Endothelial cell of umbilical vein (primary cell): ENCODE measurements around the gene PRR5. TPM values are rescaled to one million over a fixed set of nuclear protein-coding genes. Genes with fewer than 3 reads are reported as not detected.

ENCODE experiments used
- BruUV-seq: library from RNA; stranded (reverse); fragments of 400-500 nt; replicated peaks from 2 replicates; lab custom pipeline; 2021; lab: Mats Ljungman, UMichigan
- CTCF ChIA-PET: fragments of 300-600, 350-600 bp; sonication (Branson Sonifier 250); formaldehyde crosslinking; loops from one replicate; lab custom pipeline; 2021; ENCODE audit warnings: antibody characterized with exemption, inconsistent platforms; lab: Charles Lee
- POLR2A ChIA-PET: fragments of 300-600, 350-600 bp; sonication (Branson Sonifier 250); formaldehyde crosslinking; loops from one replicate; lab custom pipeline; 2021; ENCODE audit warnings: antibody characterized with exemption, inconsistent platforms; lab: Charles Lee
- DNase-seq: peaks from one replicate; pipeline ENCODE4 v3.0.0-alpha.2; 2011; ENCODE audit warnings: low read depth, low spot score
- FAIRE-seq: peaks from 2 replicates; lab custom pipeline; 2011; peaks lifted over from hg19 to GRCh38; lab: Jason Lieb, UNC
- H2AFZ ChIP-seq: 2 replicates; pipeline ENCODE4 v1.6.0; 2012; ENCODE audit warnings: low read depth, low read length, control low read depth, inconsistent platforms
- H3K27ac ChIP-seq: 2 replicates; pipeline ENCODE4 v1.5.1; 2011; ENCODE audit warnings: low read depth, mild to moderate bottlenecking, control low read depth, low read length, moderate library complexity; ENCODE audit not compliant: insufficient read depth
- H3K27me3 ChIP-seq, 2 experiments: 2 replicates each; pipeline versions ENCODE4 v1.6.0 to v1.6.1; 2011; ENCODE audit warnings: low read length in 2 of 2, mixed read lengths in 1 of 2; ENCODE audit not compliant: control insufficient read depth in 2 of 2, insufficient read depth in 2 of 2
- H3K36me3 ChIP-seq, 2 experiments: 2 replicates in 1 of 2; 3 replicates in 1 of 2; pipeline ENCODE4 v1.5.1; 2011; ENCODE audit warnings: low read length in 2 of 2, mild to moderate bottlenecking in 1 of 2, moderate library complexity in 1 of 2; ENCODE audit not compliant: control insufficient read depth in 2 of 2, insufficient read depth in 2 of 2; ENCODE audit errors: extremely low read depth in 1 of 2
- H3K4me1 ChIP-seq: 3 replicates; pipeline ENCODE4 v1.5.1; 2011; ENCODE audit warnings: mild to moderate bottlenecking, low read length; ENCODE audit not compliant: control insufficient read depth, insufficient read depth; ENCODE audit errors: extremely low read depth
- H3K4me2 ChIP-seq: 2 replicates; pipeline ENCODE4 v1.6.1; 2011; ENCODE audit warnings: low read length, control low read depth, mixed read lengths; ENCODE audit not compliant: insufficient read depth
- H3K4me3 ChIP-seq, 3 experiments: fragments of 200-600 bp in 1 of 3; sonication (generic), shearing (Covaris generic) in 1 of 3; replicated peaks in 1 of 3; 2 replicates each; pipeline ENCODE4 v1.5.1; 2011 to 2016; ENCODE audit warnings: control low read depth in 3 of 3, low read length in 3 of 3, mild to moderate bottlenecking in 2 of 3, inconsistent platforms in 1 of 3, low read depth in 1 of 3, moderate library complexity in 1 of 3; ENCODE audit not compliant: insufficient read depth in 1 of 3
- H3K79me2 ChIP-seq: 2 replicates; pipeline ENCODE4 v1.6.0; 2012; ENCODE audit warnings: low read length, inconsistent platforms; ENCODE audit not compliant: control insufficient read depth, insufficient read depth
- H3K9ac ChIP-seq: replicated peaks from 2 replicates; pipeline ENCODE3; 2011; ENCODE audit warnings: low read length, control low read depth; ENCODE audit not compliant: insufficient read depth; ENCODE audit errors: extremely low read depth
- H3K9me1 ChIP-seq: replicated peaks from 3 replicates; pipeline ENCODE4 v1.6.0; 2011; ENCODE audit warnings: mild to moderate bottlenecking, low read length; ENCODE audit not compliant: control insufficient read depth, insufficient read depth; ENCODE audit errors: extremely low read depth
- H3K9me3 ChIP-seq: replicated peaks from 2 replicates; pipeline ENCODE4 v1.5.1; 2012; ENCODE audit warnings: low read length, inconsistent platforms; ENCODE audit not compliant: control insufficient read depth, insufficient read depth
- H4K20me1 ChIP-seq: replicated peaks from 2 replicates; pipeline ENCODE3; 2011; ENCODE audit warnings: mild to moderate bottlenecking, low read length; ENCODE audit not compliant: control insufficient read depth, insufficient read depth; ENCODE audit errors: extremely low read depth
- EZH2 ChIP-seq: IDR thresholded peaks from 2 replicates; pipeline ENCODE4 v1.6.1; 2012; ENCODE audit warnings: borderline replicate concordance, low read depth, mild to moderate bottlenecking, moderate library complexity, low read length, inconsistent platforms; ENCODE audit not compliant: severe bottlenecking
- FOS ChIP-seq: IDR thresholded peaks from 2 replicates; pipeline ENCODE4 v1.6.1; 2011; ENCODE audit warnings: mild to moderate bottlenecking, low read length, moderate library complexity, borderline replicate concordance; ENCODE audit not compliant: insufficient read depth
- GATA2 ChIP-seq: IDR thresholded peaks from 2 replicates; pipeline ENCODE4 v1.7.0; 2011; ENCODE audit warnings: low read depth, mild to moderate bottlenecking, moderate library complexity, mixed read lengths, low read length; ENCODE audit not compliant: insufficient read length, insufficient read depth
- JUN ChIP-seq: IDR thresholded peaks from 2 replicates; pipeline ENCODE4 v1.6.1; 2011; ENCODE audit warnings: borderline replicate concordance, low read depth; ENCODE audit not compliant: insufficient read length, insufficient read depth
- MYC ChIP-seq: IDR thresholded peaks from one replicate; pipeline ENCODE4 v1.6.1; 2011; ENCODE audit warnings: mild to moderate bottlenecking, low read depth, low read length
- POLR2A ChIP-seq: IDR thresholded peaks from 2 replicates; pipeline ENCODE4 v1.6.1; 2012; ENCODE audit warnings: low read depth, mild to moderate bottlenecking, control low read depth, low read length
- POLR2AphosphoS5 ChIP-seq: IDR thresholded peaks from 2 replicates; pipeline ENCODE4 v1.6.1; 2012; ENCODE audit warnings: low read depth, mild to moderate bottlenecking, control low read depth, low read length, moderate library complexity; ENCODE audit not compliant: insufficient read depth
- dilution Hi-C: fragments of 300-500 bp; cut with MboI; formaldehyde crosslinking; loops from one replicate; pipeline ENCODE4 v1.15.0; 2019; ENCODE audit warnings: low sequenced_read_pairs; ENCODE audit not compliant: extremely low pct_ligation_motif_present
- intact Hi-C: fragments of 100-400 bp; cut with micrococcal nuclease; formaldehyde crosslinking; loops from one replicate; pipeline ENCODE4 v1.10.0; 2022
- polyA plus RNA-seq, 4 experiments: library from polyadenylated mRNA; depleted of rRNA in 3 of 4; stranded (reverse) in 3 of 4; unstranded in 1 of 4; fragments of >200 nt; gene quantifications; 2 replicates each; pipeline versions ENCODE4 v1.2.1 to v1.2.3, GENCODE V29; 2011 to 2012; ENCODE audit warnings: missing spikeins in 1 of 4
- total RNA-seq: library from RNA; stranded (reverse); gene quantifications from 2 replicates; pipeline ENCODE4 v1.2.3, GENCODE V29; 2021
- TF ChIP-seq, protein P1 (sequence below), 2 donors: IDR thresholded peaks; 1 replicate in 1 of 2; 2 replicates in 1 of 2; pipeline ENCODE4 v1.5.1; 2011; ENCODE audit warnings: low read length in 2 of 2, mild to moderate bottlenecking in 2 of 2, moderate library complexity in 2 of 2, control low read depth in 1 of 2, inconsistent platforms in 1 of 2, low read depth in 1 of 2; ENCODE audit not compliant: insufficient read depth in 1 of 2; ENCODE audit errors: extremely low read depth in 1 of 2
- TF ChIP-seq, protein P2 (sequence below): IDR thresholded peaks from 2 replicates; pipeline ENCODE4 v1.6.1; 2011; ENCODE audit not compliant: insufficient read depth, insufficient read length

PRR5 gene
- total and polyA plus RNA-seq, 2 donors (not counting 3 experiments of a cell fraction or from before 2014, with no cell fraction given) = 4.3 to 9.0 TPM

DNA sequence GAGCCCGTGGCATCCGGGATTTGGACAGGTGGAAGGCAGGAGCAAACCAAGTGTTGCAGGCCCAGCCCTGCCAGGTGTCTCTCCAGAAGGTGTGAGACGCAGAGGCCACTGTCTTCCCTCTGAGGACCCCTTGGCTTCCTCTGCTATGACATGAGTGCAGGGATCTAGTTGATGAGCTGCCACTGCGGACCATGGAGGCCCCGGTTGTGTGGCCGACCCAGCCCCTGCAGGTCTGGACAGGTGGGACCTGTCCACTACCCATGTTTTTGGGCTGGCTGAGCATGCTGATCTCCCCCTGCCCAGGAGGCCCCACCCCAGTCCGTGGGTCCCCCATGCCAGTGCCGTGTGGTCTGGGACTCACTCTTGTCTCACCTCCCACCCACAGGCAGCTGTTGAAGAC lies 22.9 kb downstream of the PRR5 start:
- intact Hi-C loops = no loop called here
- Histone ChIP-seq H3K36me3 (no peaks in the 10 kb centered on the region), H3K27ac (no peak overlapping the region), H3K4me3 (no peak overlapping the region), H3K79me2 (no peaks in the 10 kb centered on the region), H3K4me1 (no peaks in the 10 kb centered on the region), H3K9ac (no peak overlapping the region), H4K20me1 (no peaks in the 10 kb centered on the region), H3K4me2 (no peak overlapping the region), H3K9me1 (no peaks in the 10 kb centered on the region), H2AFZ (no peak overlapping the region), H3K9me3 (no peaks in the 10 kb centered on the region), H3K27me3 (no peaks in the 10 kb centered on the region)
- dilution Hi-C loops = no loop called here
- TF ChIP-seq JUN (no peak), GATA2 (no peak), POLR2A (no peak), FOS (no peak), POLR2AphosphoS5 (no peak), EZH2 (no peak), MYC (no peak)
- TF ChIP-seq, protein P1, sequence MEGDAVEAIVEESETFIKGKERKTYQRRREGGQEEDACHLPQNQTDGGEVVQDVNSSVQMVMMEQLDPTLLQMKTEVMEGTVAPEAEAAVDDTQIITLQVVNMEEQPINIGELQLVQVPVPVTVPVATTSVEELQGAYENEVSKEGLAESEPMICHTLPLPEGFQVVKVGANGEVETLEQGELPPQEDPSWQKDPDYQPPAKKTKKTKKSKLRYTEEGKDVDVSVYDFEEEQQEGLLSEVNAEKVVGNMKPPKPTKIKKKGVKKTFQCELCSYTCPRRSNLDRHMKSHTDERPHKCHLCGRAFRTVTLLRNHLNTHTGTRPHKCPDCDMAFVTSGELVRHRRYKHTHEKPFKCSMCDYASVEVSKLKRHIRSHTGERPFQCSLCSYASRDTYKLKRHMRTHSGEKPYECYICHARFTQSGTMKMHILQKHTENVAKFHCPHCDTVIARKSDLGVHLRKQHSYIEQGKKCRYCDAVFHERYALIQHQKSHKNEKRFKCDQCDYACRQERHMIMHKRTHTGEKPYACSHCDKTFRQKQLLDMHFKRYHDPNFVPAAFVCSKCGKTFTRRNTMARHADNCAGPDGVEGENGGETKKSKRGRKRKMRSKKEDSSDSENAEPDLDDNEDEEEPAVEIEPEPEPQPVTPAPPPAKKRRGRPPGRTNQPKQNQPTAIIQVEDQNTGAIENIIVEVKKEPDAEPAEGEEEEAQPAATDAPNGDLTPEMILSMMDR (IDR thresholded peaks at IDR 0.05; ENCODE audit: extremely low read depth in 1 of 2, insufficient read depth in 1 of 2, low read depth in 1 of 2, low read length in 2 of 2) = no peak
- TF ChIP-seq, protein P2, sequence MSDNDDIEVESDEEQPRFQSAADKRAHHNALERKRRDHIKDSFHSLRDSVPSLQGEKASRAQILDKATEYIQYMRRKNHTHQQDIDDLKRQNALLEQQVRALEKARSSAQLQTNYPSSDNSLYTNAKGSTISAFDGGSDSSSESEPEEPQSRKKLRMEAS = no peak
- FAIRE-seq (no peak), DNase-seq (no peak)
- ChIA-PET CTCF (interaction anchor here (0.5 to 2.0 kb wide), 2 partner anchors 40 to 700 kb away, joined by 3 to 6 read pairs; no protein-coding TSS in a partner anchor), POLR2A (no interaction called here)
- BruUV-seq = no TSS peak
